HepG2 (cell line): Measurements from ENCODE around the gene SLU7. TPM values are rescaled to one million over a fixed set of nuclear protein-coding genes. Genes with fewer than 3 reads are reported as not detected.

Source experiments
- ATAC-seq: fragments of 200-7000 bp; cut with Tn5 transposase; 3 replicates; pipeline ENCODE4 v1.9.1; 2020; ENCODE audit warnings: mild to moderate bottlenecking, moderate library complexity
- BruUV-seq: library from RNA; stranded (reverse); fragments of 400-500 nt; replicated peaks from 2 replicates; lab custom pipeline; 2021; lab: Mats Ljungman, UMichigan
- CTCF ChIA-PET: fragments of 300-600 bp; formaldehyde crosslinking; extraction: SDS; loops from one replicate; lab custom pipeline; 2021; ENCODE audit warnings: low total read pairs, inconsistent platforms, low intra/inter-chr PET ratio; lab: Yijun Ruan, JAX
- POLR2A ChIA-PET: fragments of 350-600 bp; sonication (Branson Sonifier 250); formaldehyde crosslinking; loops from one replicate; lab custom pipeline; 2020; ENCODE audit warnings: antibody characterized with exemption, inconsistent platforms; lab: Yijun Ruan, JAX
- DNase-seq: peaks from one replicate; pipeline ENCODE4 v3.0.0-alpha.2; 2015; ENCODE audit warnings: low spot score
- FAIRE-seq: peaks from 3 replicates; lab custom pipeline; 2011; peaks lifted over from hg19 to GRCh38; lab: Jason Lieb, UNC
- H2AFZ ChIP-seq: one replicate; pipeline ENCODE4 v1.6.1; 2011; ENCODE audit warnings: low read length, inconsistent platforms
- H3K27ac ChIP-seq: fragments of 300-600 bp; 3 replicates; pipeline ENCODE4 v1.8.0; 2011; ENCODE audit warnings: mixed run types, mild to moderate bottlenecking, mixed read lengths, low read length, inconsistent platforms; ENCODE audit not compliant: insufficient read depth; ENCODE audit errors: extremely low read length
- H3K27me3 ChIP-seq, 2 experiments: fragments of 200-600 bp in 1 of 2; 2 replicates in 1 of 2; 3 replicates in 1 of 2; pipeline versions ENCODE4 v1.6.0 to v1.8.0; 2011; ENCODE audit warnings: low read length in 2 of 2, mild to moderate bottlenecking in 2 of 2, moderate library complexity in 2 of 2, inconsistent platforms in 1 of 2; ENCODE audit not compliant: insufficient read depth in 2 of 2, control insufficient read depth in 1 of 2
- H3K36me3 ChIP-seq, 2 experiments: fragments of 200-600 bp in 1 of 2; replicated peaks in 1 of 2; 2 replicates in 1 of 2; 3 replicates in 1 of 2; pipeline versions ENCODE4 v1.5.1 to v1.8.0; 2011; ENCODE audit warnings: low read length in 2 of 2, inconsistent platforms in 1 of 2; ENCODE audit not compliant: insufficient read depth in 2 of 2, control insufficient read depth in 1 of 2
- H3K4me1 ChIP-seq: 2 replicates; pipeline ENCODE4 v1.5.1; 2012; ENCODE audit warnings: low read length, inconsistent platforms; ENCODE audit not compliant: insufficient read depth
- H3K4me2 ChIP-seq: 2 replicates; pipeline ENCODE4 v1.6.0; 2011; ENCODE audit warnings: low read depth, low read length, inconsistent platforms
- H3K4me3 ChIP-seq, 3 experiments: fragments of 200-600 bp in 1 of 3; sonication (generic), shearing (Covaris generic) in 1 of 3; replicated peaks in 1 of 3; 2 replicates each; pipeline ENCODE4 v1.5.1; 2011 to 2016; ENCODE audit warnings: low read length in 3 of 3, inconsistent platforms in 2 of 3, low read depth in 2 of 3, mild to moderate bottlenecking in 2 of 3, control low read depth in 1 of 3, mixed read lengths in 1 of 3; ENCODE audit not compliant: insufficient read depth in 1 of 3
- H3K79me2 ChIP-seq: one replicate; pipeline ENCODE4 v1.6.1; 2011; ENCODE audit warnings: low read length, inconsistent platforms; ENCODE audit not compliant: insufficient read depth
- H3K9ac ChIP-seq: 2 replicates; pipeline ENCODE4 v1.6.0; 2011; ENCODE audit warnings: mild to moderate bottlenecking, low read depth, low read length, inconsistent platforms; ENCODE audit not compliant: insufficient read depth
- H3K9me3 ChIP-seq: 2 replicates; pipeline ENCODE4 v1.5.1; 2012; ENCODE audit warnings: mild to moderate bottlenecking, low read length
- H4K20me1 ChIP-seq: 2 replicates; pipeline ENCODE4 v1.6.0; 2011; ENCODE audit warnings: inconsistent platforms, mild to moderate bottlenecking, low read length, moderate library complexity; ENCODE audit not compliant: insufficient read depth
- CENPT ChIP-seq: sonication (generic); formaldehyde crosslinking; IDR thresholded peaks from 2 replicates; pipeline ENCODE4 v1.8.0; 2022; ENCODE audit warnings: low read depth, mild to moderate bottlenecking, moderate library complexity, missing genetic modification reagents
- EP300 ChIP-seq, 3 experiments: sonication (generic) in 1 of 3; formaldehyde crosslinking in 1 of 3; IDR thresholded peaks; 2 replicates each; pipeline versions ENCODE4 v1.5.1 to v1.6.1; 2011 to 2020; ENCODE audit warnings: low read depth in 2 of 3, low read length in 2 of 3, borderline replicate concordance in 1 of 3, improper control_type of control experiment in 1 of 3, mild to moderate bottlenecking in 1 of 3, missing genetic modification reagents in 1 of 3, moderate library complexity in 1 of 3
- HNF4G ChIP-seq, 2 experiments: sonication (generic) in 1 of 2; formaldehyde crosslinking in 1 of 2; IDR thresholded peaks; 2 replicates each; pipeline versions ENCODE4 v1.4.0 to v1.6.1; 2011 to 2020; ENCODE audit warnings: borderline replicate concordance in 2 of 2, low read depth in 2 of 2, mild to moderate bottlenecking in 2 of 2, low read length in 1 of 2, missing genetic modification reagents in 1 of 2, moderate library complexity in 1 of 2
- TAF15 ChIP-seq: fragments of 200-400 bp; formaldehyde crosslinking; IDR thresholded peaks from one replicate; pipeline ENCODE4 v1.6.1; 2018; ENCODE audit warnings: mild to moderate bottlenecking, low read depth, low read length; ENCODE audit not compliant: poor library complexity, severe bottlenecking
- ZBTB20 ChIP-seq: sonication (generic); formaldehyde crosslinking; IDR thresholded peaks from 2 replicates; pipeline ENCODE4 v1.8.1; 2023; ENCODE audit warnings: missing genetic modification reagents, low read depth, mild to moderate bottlenecking, borderline replicate concordance
- ZFX ChIP-seq: sonication (generic); formaldehyde crosslinking; IDR thresholded peaks from 2 replicates; pipeline ENCODE4 v1.4.0; 2020; ENCODE audit warnings: mild to moderate bottlenecking, low read depth, missing genetic modification reagents, moderate library complexity
- ZNF292 ChIP-seq: sonication (generic); formaldehyde crosslinking; IDR thresholded peaks from 2 replicates; pipeline ENCODE4 v1.8.1; 2022; ENCODE audit warnings: mild to moderate bottlenecking, low read depth, missing genetic modification reagents, borderline replicate concordance
- ZNF430 ChIP-seq: sonication (generic); formaldehyde crosslinking; IDR thresholded peaks from 2 replicates; pipeline ENCODE4 v1.9.0; 2021; ENCODE audit warnings: mild to moderate bottlenecking, missing genetic modification reagents
- ZNF460 ChIP-seq: sonication (generic); formaldehyde crosslinking; IDR thresholded peaks from 2 replicates; pipeline ENCODE4 v1.5.1; 2020; ENCODE audit warnings: missing genetic modification reagents, mild to moderate bottlenecking, borderline replicate concordance
- ZNF496 ChIP-seq: sonication (generic); formaldehyde crosslinking; IDR thresholded peaks from 2 replicates; pipeline ENCODE4 v1.8.1; 2023; ENCODE audit warnings: mild to moderate bottlenecking, moderate library complexity, missing genetic modification reagents; ENCODE audit not compliant: insufficient replicate concordance
- ZNF75D ChIP-seq: sonication (generic); formaldehyde crosslinking; IDR thresholded peaks from 2 replicates; pipeline ENCODE4 v1.8.1; 2023; ENCODE audit warnings: missing genetic modification reagents, mild to moderate bottlenecking, borderline replicate concordance
- WGBS: methylation state at CpG from one replicate; pipeline ENCODE4 v1.1.6; 2017; ENCODE audit warnings: low lambda C conversion rate; 5-methylcytosine and 5-hydroxymethylcytosine counted together
- in situ Hi-C: cut with HindIII; loops from 2 replicates; pipeline ENCODE4 v1.10.0; 2017; ENCODE audit warnings: low pct_unique_long_range_greater_than_20kb; ENCODE audit not compliant: extremely low pct_ligation_motif_present
- intact Hi-C: fragments of 100-400 bp; cut with micrococcal nuclease; formaldehyde crosslinking; loops from one replicate; pipeline ENCODE4 v1.10.0; 2022; ENCODE audit not compliant: unreplicated experiment
- polyA plus RNA-seq, 8 experiments: library from polyadenylated mRNA; depleted of rRNA in 3 of 8; stranded (reverse) in 7 of 8; unstranded in 1 of 8; fragments of >200 nt; fragmentation: Illumina TruSeq in 4 of 8; extraction: Trizol in 4 of 8; gene quantifications; 2 replicates each; pipeline versions ENCODE4 v1.2.1 to v1.2.3, GENCODE V29; 2011 to 2016; ENCODE audit warnings: low read depth in 4 of 8, missing spikeins in 1 of 8, mixed read lengths in 1 of 8; ENCODE audit not compliant: insufficient read depth in 1 of 8
- total RNA-seq, 5 experiments: library from RNA; depleted of rRNA; stranded (reverse); fragments of >200 nt; fragmentation: Illumina TruSeq; extraction: Trizol; gene quantifications; 2 replicates each; pipeline ENCODE4 v1.2.3, GENCODE V29; 2016; ENCODE audit warnings: low read depth in 1 of 5
- TF ChIP-seq, protein P1 (sequence below): sonication (generic); formaldehyde crosslinking; IDR thresholded peaks from 2 replicates; pipeline ENCODE4 v1.8.0; 2022; ENCODE audit warnings: mild to moderate bottlenecking, missing genetic modification reagents; ENCODE audit not compliant: insufficient replicate concordance
- TF ChIP-seq, protein P2 (sequence below): IDR thresholded peaks from 2 replicates; pipeline ENCODE4 v1.6.1; 2012; ENCODE audit warnings: inconsistent platforms

The SLU7 gene
- total and polyA plus RNA-seq, 2 of the 13 experiments (the other 11 are each of a cell fraction or from before 2014, with no cell fraction given), result 24.0 to 39.2 TPM

DNA sequence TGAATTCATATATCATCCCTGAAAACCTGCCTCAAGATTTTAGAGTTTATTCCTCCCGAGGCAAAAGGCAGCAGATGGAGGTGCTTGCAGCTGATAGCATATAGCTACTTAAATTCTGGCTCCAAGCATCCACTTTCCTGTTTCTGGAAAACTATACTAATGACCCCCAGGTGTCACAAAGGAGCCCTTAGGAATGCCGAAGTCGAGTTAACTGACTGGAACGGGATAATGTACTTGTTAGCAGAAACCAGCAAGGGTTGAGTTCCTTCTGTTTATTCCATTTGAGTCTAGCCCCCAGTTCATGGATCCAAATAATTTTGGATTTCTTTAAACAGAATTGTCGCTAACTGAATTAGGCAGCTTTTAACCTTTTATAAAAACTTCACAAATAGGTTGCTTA, 47.2 kb upstream of the SLU7 start (continued):
- TF ChIP-seq, protein P1, sequence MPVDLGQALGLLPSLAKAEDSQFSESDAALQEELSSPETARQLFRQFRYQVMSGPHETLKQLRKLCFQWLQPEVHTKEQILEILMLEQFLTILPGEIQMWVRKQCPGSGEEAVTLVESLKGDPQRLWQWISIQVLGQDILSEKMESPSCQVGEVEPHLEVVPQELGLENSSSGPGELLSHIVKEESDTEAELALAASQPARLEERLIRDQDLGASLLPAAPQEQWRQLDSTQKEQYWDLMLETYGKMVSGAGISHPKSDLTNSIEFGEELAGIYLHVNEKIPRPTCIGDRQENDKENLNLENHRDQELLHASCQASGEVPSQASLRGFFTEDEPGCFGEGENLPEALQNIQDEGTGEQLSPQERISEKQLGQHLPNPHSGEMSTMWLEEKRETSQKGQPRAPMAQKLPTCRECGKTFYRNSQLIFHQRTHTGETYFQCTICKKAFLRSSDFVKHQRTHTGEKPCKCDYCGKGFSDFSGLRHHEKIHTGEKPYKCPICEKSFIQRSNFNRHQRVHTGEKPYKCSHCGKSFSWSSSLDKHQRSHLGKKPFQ, result no peak
- no peak for TF ChIP-seq ZNF430
- no peak for TF ChIP-seq EP300 (IDR thresholded peaks at IDR 0.05; ENCODE audit: low read depth in 2 of 2, low read length in 2 of 2)
- TF ChIP-seq EP300 (CRISPR knock-in tag; IDR thresholded peaks at IDR 0.05; ENCODE audit: borderline replicate concordance), result no peak
- no peak for TF ChIP-seq ZNF75D (CRISPR knock-in tag)
- TF ChIP-seq ZNF496, result no peak

DNA sequence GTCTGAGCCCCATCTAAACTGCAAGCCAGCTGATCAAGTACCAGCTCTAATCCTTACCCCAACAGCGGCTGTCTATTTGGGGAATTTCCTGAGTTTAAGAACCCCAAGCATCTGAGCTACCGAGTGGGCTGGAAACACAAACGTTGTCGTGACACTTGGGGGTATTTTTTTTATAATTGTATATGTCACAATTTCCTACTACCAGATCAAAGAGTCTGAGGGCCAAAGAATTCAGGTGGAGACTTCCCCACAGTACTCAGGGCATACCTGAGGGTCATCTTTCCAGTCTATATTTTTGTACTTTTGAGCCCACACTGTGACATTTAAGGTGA, 45.6 kb upstream of the SLU7 start:
- H3K79me2 ChIP-seq, result peaks cover 16% of the 10 kb centered on the region
- no TSS peak for BruUV-seq
- no peaks in the 10 kb centered on the region for H3K36me3 ChIP-seq
- in situ Hi-C loops, result no loop called here
- peak overlapping the region; percentile 56 for H3K27ac ChIP-seq
- intact Hi-C loops, result loop anchor here (10.0 kb wide), 1 partner anchor 420 kb away; no protein-coding TSS in a partner anchor
- FAIRE-seq (no peak), ATAC-seq (no peak)
- H4K20me1 ChIP-seq, result no peaks in the 10 kb centered on the region
- POLR2A ChIA-PET, result interaction anchor here (1.2 to 1.4 kb wide), 3 partner anchors 10 to 26 kb away, joined by 3 to 5 read pairs (median 4); no protein-coding TSS in a partner anchor
- WGBS, result 20% methylated on average over 4 of the region's 4 CpGs
- H3K4me1 ChIP-seq, result peaks cover 68% of the 10 kb centered on the region
- H2AFZ ChIP-seq, result no peak overlapping the region
- no peak overlapping the region for H3K9ac ChIP-seq
- H3K4me3 ChIP-seq, result peak overlapping the region in 1 of 3 experiments; percentile 16; a peak in 1 of 6 replicates
- TF ChIP-seq, protein P2, sequence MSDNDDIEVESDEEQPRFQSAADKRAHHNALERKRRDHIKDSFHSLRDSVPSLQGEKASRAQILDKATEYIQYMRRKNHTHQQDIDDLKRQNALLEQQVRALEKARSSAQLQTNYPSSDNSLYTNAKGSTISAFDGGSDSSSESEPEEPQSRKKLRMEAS, result no peak
- TF ChIP-seq CENPT (no peak), HNF4G (IDR thresholded peaks at IDR 0.05; ENCODE audit: borderline replicate concordance, low read depth, low read length) (0 out of 2 replicates have a peak, but pooled peaks have one; percentile 13), HNF4G (CRISPR knock-in tag; IDR thresholded peaks at IDR 0.05; ENCODE audit: borderline replicate concordance, low read depth) (no peak), ZFX (CRISPR knock-in tag) (0 out of 2 replicates have a peak, but pooled peaks have one; percentile 2), ZNF460 (no peak), TAF15 (no peak), ZNF292 (CRISPR knock-in tag) (no peak), ZBTB20 (CRISPR knock-in tag) (no peak)
- TF ChIP-seq, all 625 proteins: peak for 2
- CTCF ChIA-PET, result no interaction called here
- DNase-seq, result no peak
- Histone ChIP-seq H3K4me2 (peak overlapping the region; percentile 70), H3K9me3 (no peaks in the 10 kb centered on the region), H3K27me3 (no peaks in the 10 kb centered on the region; a peak in 1 of 5 replicates)
